GM12878 (cell line): ENCODE measurements around the gene BEND7. TPM values are rescaled to one million over a fixed set of nuclear protein-coding genes. Genes with fewer than 3 reads are reported as not detected.

Experiments used
- ATAC-seq: fragments of 200-7000 bp; cut with Tn5 transposase; 3 replicates; pipeline ENCODE4 v1.9.1; 2020; ENCODE audit warnings: mild to moderate bottlenecking, moderate library complexity
- BruUV-seq: library from RNA; stranded (reverse); fragments of 400-500 nt; replicated peaks from 2 replicates; lab custom pipeline; 2021; lab: Mats Ljungman, UMichigan
- CTCF ChIA-PET: fragments of 300-600 bp; sonication (Branson Sonifier 250); formaldehyde crosslinking; extraction: SDS; loops from one replicate; lab custom pipeline; 2021; ENCODE audit warnings: inconsistent platforms; lab: Yijun Ruan, JAX
- POLR2A ChIA-PET: fragments of 350-600 bp; formaldehyde crosslinking; extraction: SDS; loops from one replicate; lab custom pipeline; 2021; ENCODE audit warnings: inconsistent platforms; lab: Charles Lee
- RAD21 ChIA-PET: fragments of 300-600 bp; sonication (Branson Sonifier 250); formaldehyde crosslinking; loops from one replicate; lab custom pipeline; 2023; ENCODE audit warnings: antibody characterized with exemption; ENCODE audit not compliant: unreplicated experiment; lab: Charles Lee
- SMC1A ChIA-PET: fragments of 300-600 bp; sonication (Branson Sonifier 250); formaldehyde crosslinking; loops from one replicate; lab custom pipeline; 2023; ENCODE audit not compliant: unreplicated experiment, uncharacterized antibody; lab: Charles Lee
- DNase-seq: peaks from one replicate; pipeline ENCODE4 v3.0.0-alpha.2; 2011; ENCODE audit warnings: low read depth, low spot score
- FAIRE-seq: peaks from 3 replicates; lab custom pipeline; 2011; peaks lifted over from hg19 to GRCh38; lab: Jason Lieb, UNC
- H2AFZ ChIP-seq: 2 replicates; pipeline ENCODE4 v1.6.0; 2011; ENCODE audit warnings: low read depth, low read length, control low read depth; ENCODE audit not compliant: control insufficient read depth
- H3K27ac ChIP-seq: 2 replicates; pipeline ENCODE4 v1.5.1; 2011; ENCODE audit warnings: control low read depth; ENCODE audit not compliant: control insufficient read depth, insufficient read depth
- H3K27me3 ChIP-seq, 2 experiments: replicated peaks in 1 of 2; 2 replicates each; pipeline versions ENCODE4 v1.6.0 to v1.6.1; 2011; ENCODE audit warnings: low read length in 1 of 2; ENCODE audit not compliant: control insufficient read depth in 2 of 2, insufficient read depth in 2 of 2
- H3K36me3 ChIP-seq, 2 experiments: 2 replicates each; pipeline ENCODE4 v1.5.1; 2011; ENCODE audit warnings: low read length in 1 of 2; ENCODE audit not compliant: control insufficient read depth in 2 of 2, insufficient read depth in 2 of 2
- H3K4me1 ChIP-seq: 2 replicates; pipeline ENCODE4 v1.6.1; 2011; ENCODE audit warnings: mild to moderate bottlenecking, low read length, moderate library complexity, mixed read lengths; ENCODE audit not compliant: control insufficient read depth, insufficient read depth
- H3K4me2 ChIP-seq: 2 replicates; pipeline ENCODE4 v1.6.0; 2011; ENCODE audit warnings: control low read depth; ENCODE audit not compliant: control insufficient read depth, insufficient read depth
- H3K4me3 ChIP-seq: fragments of 200-600 bp; sonication (generic); 2 replicates; pipeline ENCODE4 v1.5.1; 2016
- H3K79me2 ChIP-seq: 2 replicates; pipeline ENCODE4 v1.6.0; 2011; ENCODE audit warnings: low read length; ENCODE audit not compliant: control insufficient read depth, insufficient read depth
- H3K9ac ChIP-seq: 2 replicates; pipeline ENCODE4 v1.8.0; 2011; ENCODE audit warnings: low read length, control low read depth, mixed read lengths; ENCODE audit not compliant: control insufficient read depth, insufficient read depth
- H3K9me3 ChIP-seq: replicated peaks from 3 replicates; pipeline ENCODE4 v1.5.1; 2011; ENCODE audit warnings: mild to moderate bottlenecking, low read length; ENCODE audit not compliant: control insufficient read depth, insufficient read depth
- H4K20me1 ChIP-seq: 2 replicates; pipeline ENCODE4 v1.6.0; 2011; ENCODE audit not compliant: control insufficient read depth, insufficient read depth
- CEBPB ChIP-seq, 2 experiments: fragments of 150-350 bp in 1 of 2; IDR thresholded peaks; 2 replicates each; pipeline ENCODE4 v1.6.1; 2012 to 2014; ENCODE audit warnings: low read depth in 2 of 2, low read length in 2 of 2, borderline replicate concordance in 1 of 2, inconsistent platforms in 1 of 2
- EP300 ChIP-seq, 2 experiments: fragments of 150-350 bp in 1 of 2; IDR thresholded peaks; 2 replicates each; pipeline ENCODE4 v1.6.1; 2011 to 2012; ENCODE audit warnings: low read depth in 2 of 2, low read length in 2 of 2, borderline replicate concordance in 1 of 2, improper control_type of control experiment in 1 of 2, inconsistent platforms in 1 of 2; ENCODE audit not compliant: control insufficient read depth in 1 of 2
- IRF4 ChIP-seq: IDR thresholded peaks from 2 replicates; pipeline ENCODE4 v1.6.1; 2011; ENCODE audit warnings: low read depth, low read length
- MTA3 ChIP-seq: IDR thresholded peaks from 2 replicates; pipeline ENCODE4 v1.6.1; 2012; ENCODE audit warnings: low read length, inconsistent platforms, borderline replicate concordance
- NR2C1 ChIP-seq: fragments of 450-650 bp; IDR thresholded peaks from 2 replicates; pipeline ENCODE4 v1.6.1; 2017; ENCODE audit warnings: antibody characterized with exemption, mild to moderate bottlenecking, moderate library complexity
- RBBP5 ChIP-seq: fragments of 200-600 bp; sonication (generic); conservative IDR thresholded peaks from 2 replicates; pipeline ENCODE4 v1.6.1; 2016
- SIX5 ChIP-seq: IDR thresholded peaks from 2 replicates; pipeline ENCODE4 v1.6.1; 2011; ENCODE audit warnings: mild to moderate bottlenecking, low read depth, low read length, moderate library complexity; ENCODE audit not compliant: severe bottlenecking
- USF2 ChIP-seq: IDR thresholded peaks from 2 replicates; pipeline ENCODE4 v1.6.1; 2011; ENCODE audit warnings: low read depth, low read length, improper control_type of control experiment, borderline replicate concordance
- WGBS: methylation state at CpG from one replicate; pipeline ENCODE4 v1.1.6; 2016; ENCODE audit warnings: low lambda C conversion rate; ENCODE audit not compliant: insufficient replicate concordance, insufficient coverage; ENCODE audit errors: missing lambda C conversion rate; 5-methylcytosine and 5-hydroxymethylcytosine counted together
- in situ Hi-C: fragments of 300-500 bp; cut with MboI; formaldehyde crosslinking; loops from 9 replicates; pipeline ENCODE4 v1.14.3; 2018; ENCODE audit warnings: mixed read lengths
- intact Hi-C: fragments of 100-400 bp; cut with micrococcal nuclease; formaldehyde crosslinking; loops from one replicate; pipeline ENCODE4 v1.14.2; 2022; ENCODE audit not compliant: unreplicated experiment
- polyA plus RNA-seq, 11 experiments: library from polyadenylated mRNA; depleted of rRNA in 4 of 11; unstranded in 6 of 11; stranded (reverse) in 5 of 11; fragments of >200 nt; fragmentation: Nextera tagmentation in 4 of 11; fragmentation: Illumina TruSeq in 1 of 11; extraction: Ambion mirVana in 4 of 11; extraction: Trizol in 1 of 11; gene quantifications; 1 replicate in 1 of 11; 2 replicates in 10 of 11; pipeline versions ENCODE4 v1.2.1 to v1.2.3, GENCODE V29; 2011 to 2016; ENCODE audit warnings: inconsistent platforms in 2 of 11, missing spikeins in 2 of 11, low read depth in 1 of 11
- total RNA-seq, 4 experiments: library from RNA; depleted of rRNA in 3 of 4; stranded (reverse); fragments of >200 nt in 3 of 4; fragmentation: Illumina TruSeq in 1 of 4; extraction: Trizol in 1 of 4; gene quantifications; 2 replicates each; pipeline versions ENCODE4 v1.2.1 to v1.2.3, GENCODE V29; 2013 to 2021
- TF ChIP-seq, protein P1 (sequence below): IDR thresholded peaks from 2 replicates; pipeline ENCODE4 v1.6.1; 2011; ENCODE audit warnings: mild to moderate bottlenecking, low read depth, low read length, moderate library complexity; ENCODE audit not compliant: insufficient replicate concordance
- TF ChIP-seq, protein P2 (sequence below): fragments of 450-650 bp; formaldehyde crosslinking; IDR thresholded peaks from 2 replicates; pipeline ENCODE4 v1.5.0; 2022; ENCODE audit warnings: mild to moderate bottlenecking, missing genetic modification characterization

The BEND7 gene
- total and polyA plus RNA-seq, 10 of the 15 experiments (the other 5 are each of a cell fraction or from before 2014, with no cell fraction given) = not detected

- no peaks in the 10 kb centered on the region for H3K4me1 ChIP-seq
- no peaks in the 10 kb centered on the region for H3K79me2 ChIP-seq
- SMC1A ChIA-PET = no interaction called here
- 35% methylated on average over 11 of the region's 11 CpGs for WGBS
- H3K9ac ChIP-seq = no peak overlapping the region
- in situ Hi-C loops (no loop called here), intact Hi-C loops (no loop called here)
- H3K4me2 ChIP-seq = no peak overlapping the region
- POLR2A ChIA-PET = no interaction called here
- CTCF ChIA-PET = no interaction called here
- ATAC-seq (no peak), DNase-seq (no peak), FAIRE-seq (no peak)
- no peaks in the 10 kb centered on the region for H4K20me1 ChIP-seq
- H3K4me3 ChIP-seq = no peak overlapping the region
- H3K36me3 ChIP-seq = no peaks in the 10 kb centered on the region
- no peaks in the 10 kb centered on the region for H3K9me3 ChIP-seq
- no peak overlapping the region for H2AFZ ChIP-seq
- no peak overlapping the region for H3K27ac ChIP-seq
- TF ChIP-seq USF2 (no peak), SIX5 (no peak), EP300 (IDR thresholded peaks at IDR 0.05; ENCODE audit: borderline replicate concordance in 1 of 2, control insufficient read depth in 1 of 2, low read depth in 2 of 2, low read length in 2 of 2) (no peak), IRF4 (no peak), NR2C1 (no peak), MTA3 (no peak), RBBP5 (no peak), CEBPB (IDR thresholded peaks at IDR 0.05; ENCODE audit: borderline replicate concordance in 1 of 2, low read depth in 2 of 2, low read length in 2 of 2) (no peak)
- TF ChIP-seq, protein P1, sequence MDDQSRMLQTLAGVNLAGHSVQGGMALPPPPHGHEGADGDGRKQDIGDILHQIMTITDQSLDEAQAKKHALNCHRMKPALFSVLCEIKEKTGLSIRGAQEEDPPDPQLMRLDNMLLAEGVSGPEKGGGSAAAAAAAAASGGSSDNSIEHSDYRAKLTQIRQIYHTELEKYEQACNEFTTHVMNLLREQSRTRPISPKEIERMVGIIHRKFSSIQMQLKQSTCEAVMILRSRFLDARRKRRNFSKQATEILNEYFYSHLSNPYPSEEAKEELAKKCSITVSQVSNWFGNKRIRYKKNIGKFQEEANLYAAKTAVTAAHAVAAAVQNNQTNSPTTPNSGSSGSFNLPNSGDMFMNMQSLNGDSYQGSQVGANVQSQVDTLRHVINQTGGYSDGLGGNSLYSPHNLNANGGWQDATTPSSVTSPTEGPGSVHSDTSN = no peak
- TF ChIP-seq, protein P2, sequence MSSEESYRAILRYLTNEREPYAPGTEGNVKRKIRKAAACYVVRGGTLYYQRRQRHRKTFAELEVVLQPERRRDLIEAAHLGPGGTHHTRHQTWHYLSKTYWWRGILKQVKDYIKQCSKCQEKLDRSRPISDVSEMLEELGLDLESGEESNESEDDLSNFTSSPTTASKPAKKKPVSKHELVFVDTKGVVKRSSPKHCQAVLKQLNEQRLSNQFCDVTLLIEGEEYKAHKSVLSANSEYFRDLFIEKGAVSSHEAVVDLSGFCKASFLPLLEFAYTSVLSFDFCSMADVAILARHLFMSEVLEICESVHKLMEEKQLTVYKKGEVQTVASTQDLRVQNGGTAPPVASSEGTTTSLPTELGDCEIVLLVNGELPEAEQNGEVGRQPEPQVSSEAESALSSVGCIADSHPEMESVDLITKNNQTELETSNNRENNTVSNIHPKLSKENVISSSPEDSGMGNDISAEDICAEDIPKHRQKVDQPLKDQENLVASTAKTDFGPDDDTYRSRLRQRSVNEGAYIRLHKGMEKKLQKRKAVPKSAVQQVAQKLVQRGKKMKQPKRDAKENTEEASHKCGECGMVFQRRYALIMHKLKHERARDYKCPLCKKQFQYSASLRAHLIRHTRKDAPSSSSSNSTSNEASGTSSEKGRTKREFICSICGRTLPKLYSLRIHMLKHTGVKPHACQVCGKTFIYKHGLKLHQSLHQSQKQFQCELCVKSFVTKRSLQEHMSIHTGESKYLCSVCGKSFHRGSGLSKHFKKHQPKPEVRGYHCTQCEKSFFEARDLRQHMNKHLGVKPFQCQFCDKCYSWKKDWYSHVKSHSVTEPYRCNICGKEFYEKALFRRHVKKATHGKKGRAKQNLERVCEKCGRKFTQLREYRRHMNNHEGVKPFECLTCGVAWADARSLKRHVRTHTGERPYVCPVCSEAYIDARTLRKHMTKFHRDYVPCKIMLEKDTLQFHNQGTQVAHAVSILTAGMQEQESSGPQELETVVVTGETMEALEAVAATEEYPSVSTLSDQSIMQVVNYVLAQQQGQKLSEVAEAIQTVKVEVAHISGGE (CRISPR knock-in tag) = no peak
- TF ChIP-seq, all 136 proteins: peak for 0
- BruUV-seq = no TSS peak
- H3K27me3 ChIP-seq = peaks cover 0 to under 1% of the 10 kb centered on the region in 2 experiments; a peak in 1 of 4 replicates
- RAD21 ChIA-PET = no interaction called here
Observed at GRCh38 chr10:13563481-13564445, 34.9 kb upstream of the BEND7 start.
